Sigmoid colon (tissue), 4 donors: ENCODE measurements around the gene DPP3.

Experiments
- POLR2A ChIP-seq, 2 donors: fragments of 450-650 bp; IDR thresholded peaks; one replicate each; pipeline ENCODE4 v1.6.1; 2016; ENCODE audit warnings: antibody characterized with exemption in 2 of 2, mild to moderate bottlenecking in 2 of 2, moderate library complexity in 2 of 2
- POLR2AphosphoS5 ChIP-seq, 4 donors: sonication (generic); formaldehyde crosslinking; IDR thresholded peaks; one replicate each; pipeline ENCODE4 v1.6.1; 2017; ENCODE audit warnings: antibody characterized with exemption in 4 of 4
- TF ChIP-seq, protein P1 (sequence below), 4 experiments: fragments of 450-650 bp in 3 of 4; fragments of 200-600 bp in 1 of 4; IDR thresholded peaks; one replicate each; pipeline ENCODE4 v1.5.1; 2016 to 2019; ENCODE audit warnings: antibody characterized with exemption in 4 of 4, mild to moderate bottlenecking in 3 of 4, moderate library complexity in 2 of 4

DNA sequence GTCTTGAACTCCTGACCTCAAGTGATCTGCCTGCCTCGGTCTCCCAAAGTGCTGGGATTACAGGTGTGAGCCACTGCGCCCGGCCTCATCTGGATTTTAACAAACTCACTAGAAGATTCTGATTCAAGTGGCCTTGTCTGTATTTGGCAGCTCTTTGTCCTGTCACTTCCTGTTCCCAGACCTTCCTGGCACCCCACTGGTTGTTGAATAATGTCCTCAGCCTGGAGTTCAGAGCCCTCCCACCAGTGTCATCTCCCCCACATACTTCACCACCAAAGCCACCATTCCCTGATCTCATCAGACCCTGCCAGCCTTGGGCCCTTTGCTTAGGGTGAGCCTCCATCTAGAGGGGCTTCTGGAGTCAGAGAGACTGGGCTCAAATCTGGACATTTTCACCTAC is 10.2 kb upstream of the DPP3 start:
- TF ChIP-seq, protein P1, sequence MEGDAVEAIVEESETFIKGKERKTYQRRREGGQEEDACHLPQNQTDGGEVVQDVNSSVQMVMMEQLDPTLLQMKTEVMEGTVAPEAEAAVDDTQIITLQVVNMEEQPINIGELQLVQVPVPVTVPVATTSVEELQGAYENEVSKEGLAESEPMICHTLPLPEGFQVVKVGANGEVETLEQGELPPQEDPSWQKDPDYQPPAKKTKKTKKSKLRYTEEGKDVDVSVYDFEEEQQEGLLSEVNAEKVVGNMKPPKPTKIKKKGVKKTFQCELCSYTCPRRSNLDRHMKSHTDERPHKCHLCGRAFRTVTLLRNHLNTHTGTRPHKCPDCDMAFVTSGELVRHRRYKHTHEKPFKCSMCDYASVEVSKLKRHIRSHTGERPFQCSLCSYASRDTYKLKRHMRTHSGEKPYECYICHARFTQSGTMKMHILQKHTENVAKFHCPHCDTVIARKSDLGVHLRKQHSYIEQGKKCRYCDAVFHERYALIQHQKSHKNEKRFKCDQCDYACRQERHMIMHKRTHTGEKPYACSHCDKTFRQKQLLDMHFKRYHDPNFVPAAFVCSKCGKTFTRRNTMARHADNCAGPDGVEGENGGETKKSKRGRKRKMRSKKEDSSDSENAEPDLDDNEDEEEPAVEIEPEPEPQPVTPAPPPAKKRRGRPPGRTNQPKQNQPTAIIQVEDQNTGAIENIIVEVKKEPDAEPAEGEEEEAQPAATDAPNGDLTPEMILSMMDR (IDR thresholded peaks at IDR 0.05), result no peak
- TF ChIP-seq POLR2A (IDR thresholded peaks at IDR 0.05) (no peak), POLR2AphosphoS5 (IDR thresholded peaks at IDR 0.05) (no peak)
